GM18505 (cell line): ENCODE results near the gene CD34.

Source experiments
- ATAC-seq: cut with Tn5 transposase; IDR thresholded peaks from one replicate; pipeline ENCODE4 v1.9.1; 2021; ENCODE audit not compliant: unreplicated experiment
- POLR2A ChIP-seq: IDR thresholded peaks from 4 replicates; pipeline ENCODE4 v1.6.1; 2011; ENCODE audit warnings: borderline replicate concordance; ENCODE audit not compliant: insufficient read depth, insufficient read length; ENCODE audit errors: extremely low read depth

Gene CD34

GRCh38 chr1:207910591-207911354, at the start of gene CD34:
Gene CD34 (minus strand): TSS chr1:207911125. CDS start chr1:207911080, 45 bp downstream.
- no peak for ATAC-seq
- TF ChIP-seq POLR2A = no peak

- no peak for ATAC-seq
- no peak for TF ChIP-seq POLR2A
These were observed 49.4 kb upstream of the CD34 start for GRCh38 chr1:207960346-207960745.

GRCh38 chr1:207959910-207960309, 49.0 kb upstream of the CD34 start:
- no peak for ATAC-seq
- TF ChIP-seq POLR2A = no peak

- no peak for TF ChIP-seq POLR2A
These were observed 48.4 kb upstream of the CD34 start for GRCh38 chr1:207959141-207959825.

GRCh38 chr1:207958376-207959139, 47.6 kb upstream of the CD34 start:
- ATAC-seq = no peak
- no peak for TF ChIP-seq POLR2A

More at GRCh38 chr1:207959141-207959825, 48.4 kb upstream of the CD34 start:
- ATAC-seq = no peak

GRCh38 chr1:207956986-207957385, 46.1 kb upstream of the CD34 start:
- no peak for ATAC-seq
- no peak for TF ChIP-seq POLR2A

GRCh38 chr1:207954104-207954503, 43.2 kb upstream of the CD34 start:
- no peak for TF ChIP-seq POLR2A

GRCh38 chr1:207952617-207953542, 42.0 kb upstream of the CD34 start:
- no peak for ATAC-seq

More at GRCh38 chr1:207954104-207954503, 43.2 kb upstream of the CD34 start:
- no peak for ATAC-seq

GRCh38 chr1:207951652-207952051, 40.7 kb upstream of the CD34 start:
- no peak for ATAC-seq

More at GRCh38 chr1:207952617-207953542, 42.0 kb upstream of the CD34 start:
- no peak for TF ChIP-seq POLR2A

GRCh38 chr1:207950750-207951149, 39.8 kb upstream of the CD34 start:
- no peak for ATAC-seq
- no peak for TF ChIP-seq POLR2A

More at GRCh38 chr1:207951652-207952051, 40.7 kb upstream of the CD34 start:
- TF ChIP-seq POLR2A = no peak

- TF ChIP-seq POLR2A = no peak
- no peak for ATAC-seq
These were observed 38.8 kb upstream of the CD34 start for GRCh38 chr1:207949571-207950195.
